ENCODE data around the gene FHL3.
A peak's percentile ranks its signal among the peaks of the same experiment; 100 is the strongest.
"Not testable (repeated sequence)": the region's sequence is repeated elsewhere in the genome, so short reads cannot be mapped to it uniquely, and the experiment has no call there.

FHL3 gene

GRCh38 chr1:37983546-37983945 is 21.8 kb downstream of the FHL3 start:
- DNase-seq = no peak

- DNase-seq = no peak
Measured at GRCh38 chr1:37978541-37978940, 26.8 kb downstream of the FHL3 start.

- peak; percentile 1 for DNase-seq
Measured at GRCh38 chr1:37975083-37975482, 30.2 kb downstream of the FHL3 start.

- DNase-seq = no peak
Measured at GRCh38 chr1:37974567-37974966, 30.7 kb downstream of the FHL3 start.

GRCh38 chr1:37973684-37974083 is 31.6 kb downstream of the FHL3 start:
- DNase-seq = not testable (repeated sequence)

- no peak for DNase-seq
Measured at GRCh38 chr1:37965301-37965700, 40.0 kb downstream of the FHL3 start.

GRCh38 chr1:37964106-37964505 is 41.2 kb downstream of the FHL3 start:
- not testable (repeated sequence) for DNase-seq

- no peak for DNase-seq
Measured at GRCh38 chr1:37958690-37959089, 46.6 kb downstream of the FHL3 start.

- no peak for DNase-seq
Measured at GRCh38 chr1:37955685-37956084, 49.6 kb downstream of the FHL3 start.

GRCh38 chr1:37954316-37954971 is 50.9 kb downstream of the FHL3 start:
- DNase-seq = no peak

- DNase-seq = no peak
Measured at GRCh38 chr1:37952738-37953137, 52.6 kb downstream of the FHL3 start.

GRCh38 chr1:37951783-37952624 is 53.3 kb downstream of the FHL3 start:
- DNase-seq = no peak

- DNase-seq = no peak
Measured at GRCh38 chr1:37951041-37951782, 54.1 kb downstream of the FHL3 start.

- no peak for DNase-seq
Measured at GRCh38 chr1:37949524-37950152, 55.7 kb downstream of the FHL3 start.

GRCh38 chr1:37948841-37949240 is 56.5 kb downstream of the FHL3 start:
- DNase-seq = no peak

- DNase-seq = no peak
Measured at GRCh38 chr1:37948166-37948565, 57.1 kb downstream of the FHL3 start.

- DNase-seq = no peak
Measured at GRCh38 chr1:37947364-37947763, 58.0 kb downstream of the FHL3 start.

All from DMS79 (cell line).